Keratinocyte (primary cell): ENCODE data around the gene DCLK2.

Experiments
- EZH2 ChIP-seq: IDR thresholded peaks from one replicate; pipeline ENCODE4 v1.6.1; 2012; ENCODE audit warnings: inconsistent platforms, mild to moderate bottlenecking, low read length, moderate library complexity
- TF ChIP-seq, protein P1 (sequence below), 3 experiments: IDR thresholded peaks in 1 of 3; conservative IDR thresholded peaks in 1 of 3; optimal IDR thresholded peaks in 1 of 3; 2 replicates in 2 of 3; 3 replicates in 1 of 3; pipeline versions ENCODE3 to v1.5.1; 2011; ENCODE audit warnings: low read length in 3 of 3, mild to moderate bottlenecking in 3 of 3, moderate library complexity in 2 of 3, control low read depth in 1 of 3, inconsistent platforms in 1 of 3; ENCODE audit not compliant: insufficient read depth in 2 of 3; ENCODE audit errors: extremely low read depth in 1 of 3

DNA sequence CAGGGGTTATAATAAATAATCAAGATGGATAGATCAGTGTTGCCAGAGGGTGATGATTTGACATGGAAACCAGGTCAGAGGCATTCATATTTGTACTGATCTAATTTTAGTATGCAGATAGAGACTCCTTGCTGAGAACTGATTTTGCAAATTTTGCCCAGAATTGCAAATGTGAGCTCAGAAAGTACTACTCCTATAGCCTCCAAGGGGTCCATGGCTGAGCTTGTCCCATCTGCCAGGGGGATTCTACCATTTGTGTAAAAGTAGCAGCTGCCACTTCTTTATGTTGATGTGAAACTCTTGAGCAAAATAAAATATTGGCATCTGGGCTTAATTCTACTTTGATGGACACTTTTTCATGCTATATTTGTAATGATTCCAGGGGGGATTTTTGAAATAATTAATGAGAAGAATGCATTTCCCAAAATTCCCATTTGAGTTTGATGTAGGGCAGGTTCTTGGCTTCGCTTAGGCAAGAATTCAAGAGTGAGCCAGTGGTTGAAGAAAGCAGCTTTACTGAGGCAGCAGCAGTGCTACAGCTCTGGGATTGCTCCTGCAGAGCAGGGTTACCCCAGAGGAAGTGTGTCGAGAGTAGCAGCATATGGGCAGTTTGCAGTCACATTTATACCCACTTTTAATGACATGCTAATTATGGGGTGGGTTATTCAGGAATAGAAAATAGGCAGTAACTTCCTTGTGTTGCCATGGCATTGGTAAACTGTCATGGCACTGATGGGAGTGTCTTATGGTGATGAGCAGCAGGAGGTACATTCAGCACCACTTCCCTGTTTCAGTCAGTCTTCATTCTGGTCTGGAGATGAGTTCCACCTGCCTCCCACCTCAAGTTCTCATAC is 38.7 kb upstream of the DCLK2 start:
- TF ChIP-seq, protein P1, sequence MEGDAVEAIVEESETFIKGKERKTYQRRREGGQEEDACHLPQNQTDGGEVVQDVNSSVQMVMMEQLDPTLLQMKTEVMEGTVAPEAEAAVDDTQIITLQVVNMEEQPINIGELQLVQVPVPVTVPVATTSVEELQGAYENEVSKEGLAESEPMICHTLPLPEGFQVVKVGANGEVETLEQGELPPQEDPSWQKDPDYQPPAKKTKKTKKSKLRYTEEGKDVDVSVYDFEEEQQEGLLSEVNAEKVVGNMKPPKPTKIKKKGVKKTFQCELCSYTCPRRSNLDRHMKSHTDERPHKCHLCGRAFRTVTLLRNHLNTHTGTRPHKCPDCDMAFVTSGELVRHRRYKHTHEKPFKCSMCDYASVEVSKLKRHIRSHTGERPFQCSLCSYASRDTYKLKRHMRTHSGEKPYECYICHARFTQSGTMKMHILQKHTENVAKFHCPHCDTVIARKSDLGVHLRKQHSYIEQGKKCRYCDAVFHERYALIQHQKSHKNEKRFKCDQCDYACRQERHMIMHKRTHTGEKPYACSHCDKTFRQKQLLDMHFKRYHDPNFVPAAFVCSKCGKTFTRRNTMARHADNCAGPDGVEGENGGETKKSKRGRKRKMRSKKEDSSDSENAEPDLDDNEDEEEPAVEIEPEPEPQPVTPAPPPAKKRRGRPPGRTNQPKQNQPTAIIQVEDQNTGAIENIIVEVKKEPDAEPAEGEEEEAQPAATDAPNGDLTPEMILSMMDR (optimal IDR thresholded peaks at IDR 0.05 in 1 of 3, IDR thresholded peaks at IDR 0.05 in 1 of 3, conservative IDR thresholded peaks at IDR 0.05 in 1 of 3; ENCODE audit: extremely low read depth in 1 of 3, insufficient read depth in 2 of 3, low read length in 3 of 3), result no peak
- TF ChIP-seq EZH2, result no peak
